HG02763 (cell line): ENCODE measurements around the gene NIM1K.
"Not testable (repeated sequence)": the region's sequence is repeated elsewhere in the genome, so short reads cannot be mapped to it uniquely, and the experiment has no call there.

Source experiments
- ATAC-seq: cut with Tn5 transposase; IDR thresholded peaks from one replicate; pipeline ENCODE4 v1.9.1; 2021; ENCODE audit warnings: mild to moderate bottlenecking, moderate library complexity; ENCODE audit not compliant: unreplicated experiment

Gene NIM1K

DNA sequence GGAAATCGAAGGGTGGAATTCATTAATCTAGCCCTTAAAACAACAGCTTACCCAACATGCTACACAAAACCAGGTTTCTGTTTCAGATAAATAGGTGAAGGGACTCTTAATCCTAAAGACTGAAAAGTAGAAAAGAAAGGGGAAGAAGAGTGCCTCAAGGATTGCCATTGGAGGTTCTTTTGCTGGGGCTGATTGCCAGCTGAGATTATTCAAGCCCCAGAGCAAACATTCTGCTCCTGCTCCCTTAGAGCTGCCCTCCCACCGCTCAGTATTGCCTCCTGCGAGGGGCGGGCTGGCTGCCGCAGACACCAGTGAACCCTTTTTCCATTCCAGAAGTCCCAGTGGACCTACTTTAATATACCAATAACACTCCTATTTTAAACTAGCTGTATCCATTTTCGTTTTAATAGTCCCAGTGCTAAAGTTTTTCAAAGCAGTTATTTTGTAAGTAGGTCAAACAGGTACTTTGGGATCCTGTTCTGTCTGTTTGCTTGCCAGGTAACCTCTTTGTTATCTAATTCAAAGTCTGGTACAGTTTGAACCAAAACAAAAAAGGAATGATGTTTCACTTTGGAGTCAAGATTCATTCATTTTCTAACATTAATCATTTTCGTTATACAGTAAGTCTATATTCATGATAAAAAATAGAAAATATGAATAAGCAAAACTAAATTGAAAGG is 82.5 kb downstream of the NIM1K start:
- ATAC-seq = no peak

GRCh38 chr5:43275391-43275790 is 83.4 kb downstream of the NIM1K start:
- no peak for ATAC-seq

DNA sequence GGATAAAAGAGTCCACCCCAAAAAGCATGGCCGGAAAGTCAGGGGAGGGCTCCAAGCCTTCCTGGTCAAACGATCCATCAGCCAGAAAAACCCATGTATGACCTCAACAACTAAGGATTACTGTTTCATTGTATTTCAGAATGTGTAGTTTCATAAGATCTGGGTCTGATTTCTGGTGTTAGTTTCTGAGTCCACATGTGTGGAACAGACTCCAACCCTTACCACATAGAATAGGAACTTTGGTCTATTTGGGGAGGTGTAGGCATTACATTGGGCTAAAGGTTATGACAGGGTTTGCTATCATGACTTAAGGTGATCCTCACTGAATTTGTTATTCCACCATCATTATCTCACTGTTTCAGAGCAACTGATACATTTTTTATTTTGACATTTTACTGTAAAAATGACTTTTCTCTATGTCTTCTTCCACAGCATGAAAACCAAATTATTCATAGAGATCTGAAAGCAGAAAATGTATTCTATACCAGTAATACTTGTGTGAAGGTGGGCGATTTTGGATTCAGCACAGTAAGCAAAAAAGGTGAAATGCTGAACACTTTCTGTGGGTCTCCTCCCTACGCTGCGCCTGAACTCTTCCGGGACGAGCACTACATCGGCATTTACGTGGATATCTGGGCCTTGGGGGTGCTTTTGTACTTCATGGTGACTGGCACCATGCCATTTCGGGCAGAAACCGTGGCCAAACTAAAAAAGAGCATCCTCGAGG is 87.7 kb downstream of the NIM1K start:
- ATAC-seq = no peak

DNA sequence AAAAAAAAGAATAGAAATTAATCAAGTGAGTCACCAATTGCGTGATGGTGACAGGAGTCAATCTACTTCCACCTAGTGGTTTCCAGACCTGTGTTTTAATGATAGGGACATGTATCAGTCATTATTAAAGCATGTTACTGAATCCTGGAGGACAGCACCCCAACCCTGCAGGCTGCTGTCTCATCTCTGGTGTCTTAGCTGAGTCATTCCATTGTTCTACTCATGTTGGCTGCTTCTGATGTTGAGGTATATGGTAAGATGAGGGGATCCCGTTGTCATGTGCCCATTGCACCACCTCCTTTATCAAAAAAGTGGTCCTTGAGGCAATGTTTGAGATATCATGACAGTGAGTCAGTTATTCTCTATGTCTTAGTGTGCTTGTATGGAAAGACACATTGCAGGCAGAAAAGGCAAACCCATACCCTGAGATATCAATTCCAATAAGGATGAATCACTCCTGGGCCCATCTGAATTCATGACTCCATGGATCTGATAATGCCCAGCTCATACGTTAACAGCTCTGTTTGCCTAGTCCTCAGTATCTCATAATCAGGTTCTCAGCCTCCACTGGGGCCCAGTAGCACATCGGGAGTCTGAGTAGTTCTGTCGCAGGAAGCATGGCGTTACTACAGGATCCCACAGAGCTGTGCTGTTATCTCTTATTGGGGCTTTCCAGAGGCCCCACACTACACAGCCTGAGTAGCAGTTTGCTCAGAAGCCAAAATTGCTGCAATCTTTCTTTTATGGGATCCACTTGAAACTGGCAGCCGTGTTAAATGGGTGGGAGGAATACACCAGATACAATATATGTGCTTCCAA is 90.0 kb downstream of the NIM1K start:
- ATAC-seq = no peak

- no peak for ATAC-seq
Observed at GRCh38 chr5:43286623-43287022, 94.6 kb downstream of the NIM1K start.

- ATAC-seq = no peak
Observed at GRCh38 chr5:43287493-43287892, 95.5 kb downstream of the NIM1K start.

DNA sequence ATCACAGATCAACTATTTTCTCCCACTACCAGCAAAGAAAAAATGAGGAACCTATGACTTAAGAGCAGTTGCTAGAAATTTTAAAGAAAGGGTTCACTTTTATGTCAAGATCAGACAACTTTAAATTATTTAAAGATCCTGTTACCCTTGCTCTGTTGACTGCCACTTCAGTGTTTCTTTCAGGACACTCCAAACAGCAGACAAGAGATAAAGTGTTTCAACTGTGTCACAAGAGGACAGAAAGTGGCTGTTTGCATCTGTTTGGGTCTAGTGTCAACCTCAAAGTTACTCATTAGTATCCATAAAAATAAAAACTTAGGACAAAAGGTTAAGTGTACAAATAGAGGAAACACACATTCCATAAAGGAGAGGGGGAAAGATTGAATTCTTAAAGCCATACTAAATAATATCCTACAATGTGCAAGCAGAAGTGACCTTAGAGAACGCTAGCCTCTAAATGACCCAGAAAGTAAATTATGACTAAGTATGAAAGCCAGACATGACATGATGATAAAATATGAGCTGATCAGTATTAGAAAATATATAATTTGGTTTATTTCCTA is 96.3 kb downstream of the NIM1K start:
- no peak for ATAC-seq

- no peak for ATAC-seq
Observed at GRCh38 chr5:43290726-43291125, 98.7 kb downstream of the NIM1K start.

- ATAC-seq = no peak
Observed at GRCh38 chr5:43294226-43294625, 102.2 kb downstream of the NIM1K start.

- no peak for ATAC-seq
Observed at GRCh38 chr5:43295202-43295601, 103.2 kb downstream of the NIM1K start.

GRCh38 chr5:43296835-43297234 is 104.8 kb downstream of the NIM1K start:
- ATAC-seq = no peak

GRCh38 chr5:43298443-43298842 is 106.4 kb downstream of the NIM1K start:
- ATAC-seq = no peak

GRCh38 chr5:43300112-43300511 is 108.1 kb downstream of the NIM1K start:
- ATAC-seq = no peak

DNA sequence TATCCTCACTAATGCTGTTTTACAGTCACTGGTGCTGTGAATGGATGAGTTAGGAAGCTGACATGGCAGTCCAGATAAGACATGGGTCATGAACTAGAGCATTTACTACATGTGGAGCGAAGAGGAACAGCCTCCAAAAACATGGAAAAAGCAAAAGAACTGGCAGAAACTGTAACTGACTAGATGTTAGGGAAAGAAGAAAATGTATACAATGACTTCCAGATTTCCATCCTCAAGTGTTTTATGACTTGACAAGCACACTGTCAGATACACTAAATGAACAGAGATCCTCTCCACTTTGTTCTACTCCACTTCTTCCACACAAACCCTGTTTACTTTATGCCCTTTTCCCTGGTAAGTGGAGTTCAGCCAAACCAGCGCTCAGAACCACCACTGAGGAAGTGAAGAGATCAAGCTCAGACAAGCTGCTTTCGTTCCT is 109.6 kb downstream of the NIM1K start:
- no peak for ATAC-seq

GRCh38 chr5:43302481-43302880 is 110.5 kb downstream of the NIM1K start:
- ATAC-seq = no peak

- no peak for ATAC-seq
Observed at GRCh38 chr5:43303242-43303641, 111.2 kb downstream of the NIM1K start.

DNA sequence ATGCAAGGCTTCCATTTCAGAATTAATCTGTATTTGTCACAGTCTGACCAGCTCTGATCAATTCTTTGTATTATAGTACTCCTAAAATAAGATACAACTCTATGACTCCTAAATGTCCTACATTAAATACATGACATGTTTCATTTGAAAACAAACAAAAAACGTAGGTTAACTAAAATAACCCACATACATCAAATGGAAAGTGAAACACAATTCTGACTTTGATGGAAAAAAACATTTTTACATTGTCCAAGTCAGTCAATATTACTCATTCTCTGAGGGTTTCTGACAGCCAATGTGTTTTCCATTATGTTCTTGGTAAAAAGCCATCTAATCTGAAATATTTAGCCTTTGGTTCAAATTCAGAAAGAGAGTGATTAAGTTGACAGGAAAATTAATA is 112.5 kb downstream of the NIM1K start:
- ATAC-seq = no peak

DNA sequence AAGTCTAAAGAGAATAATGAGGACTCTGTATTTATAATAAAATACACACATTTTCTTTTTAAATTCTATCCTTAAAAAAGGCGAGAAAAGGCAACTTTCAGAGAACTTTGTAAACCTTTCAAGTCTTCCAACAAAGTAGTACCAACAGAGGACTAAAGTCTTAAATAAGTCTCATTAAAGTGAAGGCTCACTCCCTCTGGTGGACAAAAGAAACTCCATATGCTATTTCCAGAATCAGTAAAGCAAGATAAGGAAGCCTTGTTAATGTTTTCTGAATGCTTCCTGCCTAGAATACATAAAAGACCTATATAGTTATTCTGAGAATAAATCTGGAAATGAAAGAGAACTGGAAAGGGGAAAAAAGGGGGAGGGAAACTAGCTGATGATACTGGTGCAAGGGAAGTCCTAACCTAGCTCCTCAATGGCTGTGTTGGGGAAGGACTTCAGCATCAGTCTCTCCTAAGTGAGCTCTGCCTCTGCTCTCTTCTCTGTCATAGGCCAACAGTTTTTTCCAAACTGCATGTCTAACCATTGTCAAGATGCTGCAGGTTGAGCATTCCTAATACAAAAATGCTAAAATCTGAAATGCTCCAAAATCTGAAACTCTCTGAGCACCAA is 114.0 kb downstream of the NIM1K start:
- ATAC-seq = peak; percentile 66

DNA sequence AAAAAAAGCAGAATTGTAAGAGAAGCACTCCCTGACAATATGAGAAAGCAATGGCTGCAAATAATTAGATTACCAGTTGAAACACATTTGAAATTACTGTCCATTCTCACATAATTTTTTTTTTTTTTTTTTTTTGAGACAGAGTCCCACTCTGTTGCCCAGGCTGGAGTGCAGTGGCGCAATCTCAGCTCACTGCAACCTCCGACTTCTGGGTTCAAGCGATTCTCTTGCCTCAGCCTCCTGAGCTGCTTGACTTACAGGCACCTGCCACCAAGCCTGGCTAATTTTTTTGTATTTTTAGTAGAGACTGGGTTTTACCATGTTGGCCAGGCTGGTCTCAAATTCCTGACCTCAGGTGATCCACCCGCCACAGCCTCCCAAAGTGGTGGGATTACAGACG is 114.9 kb downstream of the NIM1K start:
- ATAC-seq = not testable (repeated sequence)

DNA sequence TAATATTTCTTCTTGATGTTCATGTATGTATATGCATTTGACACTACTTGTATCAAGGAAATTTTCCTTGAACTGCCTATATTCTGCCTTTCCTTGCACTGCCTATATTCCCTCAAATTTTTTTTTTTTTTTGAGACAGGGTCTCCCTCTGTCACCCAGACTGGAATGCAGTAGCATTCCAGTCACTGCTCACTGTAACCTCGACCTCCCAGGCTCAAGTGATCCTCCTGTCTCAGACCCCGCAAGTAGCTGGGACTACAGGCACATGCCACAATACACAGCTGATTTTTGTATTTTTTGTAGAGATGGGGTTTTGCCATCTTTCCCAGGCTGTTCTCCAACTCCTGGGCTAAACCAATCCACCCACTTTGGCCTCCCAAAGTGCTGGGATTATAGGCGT is 117.1 kb downstream of the NIM1K start:
- no peak for ATAC-seq

DNA sequence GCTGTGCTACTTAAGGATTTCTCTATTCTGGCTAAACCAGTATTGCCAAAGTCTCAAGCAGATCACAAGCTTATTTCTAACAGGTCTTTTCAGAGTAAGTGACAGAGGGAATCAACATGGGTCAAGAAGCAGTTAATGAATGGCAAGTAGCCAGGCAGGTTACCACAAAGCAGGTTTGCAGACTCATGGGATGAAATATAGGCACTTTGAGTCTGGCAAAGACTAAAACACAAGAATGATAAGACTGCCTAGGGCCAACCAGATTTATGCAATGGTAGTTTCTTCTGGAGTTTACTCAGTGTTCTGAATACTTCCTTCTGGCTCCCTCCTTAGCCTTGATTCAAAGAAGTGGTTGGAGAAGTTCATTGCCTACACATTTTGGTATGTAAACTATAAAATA is 117.6 kb downstream of the NIM1K start:
- ATAC-seq = no peak
